Measurements from ENCODE around the gene PLEKHG3. TPM values are rescaled to one million over a fixed set of nuclear protein-coding genes. Genes with fewer than 3 reads are reported as not detected.

Gene PLEKHG3
- total RNA-seq, 2 donors from 2014 or later, result 61.4 to 65.5 TPM

DNA sequence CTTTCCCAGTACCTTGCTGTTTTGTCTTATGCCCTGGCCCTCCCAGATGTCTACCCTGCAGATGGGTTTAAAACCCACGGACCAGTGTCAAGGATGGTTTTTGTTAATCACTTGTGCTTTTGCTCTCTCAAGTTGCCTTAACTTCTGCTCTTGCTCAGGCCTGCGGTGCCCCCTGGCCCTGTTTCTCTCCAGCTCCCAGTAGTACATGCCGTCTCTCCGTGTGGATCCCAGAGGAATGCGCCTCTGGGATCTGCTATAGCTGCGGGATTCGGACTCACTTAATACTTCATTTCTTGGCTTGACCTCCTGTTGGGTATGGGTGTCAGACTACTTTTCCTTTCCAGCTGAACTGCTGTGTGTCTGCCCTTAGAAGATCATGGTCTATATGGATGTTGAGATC lies 14.5 kb downstream of the PLEKHG3 start:
- H3K9me3 ChIP-seq (ENCODE audit: control insufficient read depth, low read length, poor library complexity, severe bottlenecking), result no peaks in the 10 kb centered on the region
- no peaks in the 10 kb centered on the region for H3K36me3 Mint-ChIP-seq (ENCODE audit: low read depth)
- H3K27me3 Mint-ChIP-seq, result no peaks in the 10 kb centered on the region
- ATAC-seq (no peak), DNase-seq (no peak)
- peak overlapping the region; percentile 88 for H3K27ac Mint-ChIP-seq
- peak overlapping the region; percentile 34 for H3K4me3 Mint-ChIP-seq
- peaks cover 78% of the 10 kb centered on the region for H3K4me1 Mint-ChIP-seq

DNA sequence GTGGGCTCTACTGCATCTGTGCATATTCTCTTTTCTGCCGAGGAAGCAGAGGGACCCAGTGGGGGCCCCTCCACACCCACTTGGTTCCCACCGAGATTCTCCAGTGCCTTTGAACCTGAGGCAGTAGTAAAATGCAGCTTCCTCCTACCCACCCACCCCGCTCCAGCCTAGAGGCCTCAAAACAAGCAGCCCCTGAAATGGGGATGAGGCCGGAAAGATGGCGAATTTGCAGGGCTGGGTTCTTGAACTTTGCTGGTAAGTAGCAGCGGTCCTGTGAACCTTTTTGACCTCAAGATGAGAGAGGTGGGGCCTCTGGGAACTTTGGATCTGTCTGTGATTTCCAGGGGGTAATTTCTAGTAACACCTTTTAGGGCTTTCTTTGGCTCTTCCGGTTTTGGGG lies 15.4 kb downstream of the PLEKHG3 start:
- H3K27ac Mint-ChIP-seq, result peak overlapping the region; percentile 96
- H3K36me3 Mint-ChIP-seq (ENCODE audit: low read depth), result no peaks in the 10 kb centered on the region
- peak overlapping the region; percentile 2 for H3K4me3 Mint-ChIP-seq
- ATAC-seq (no peak), DNase-seq (no peak)
- H3K4me1 Mint-ChIP-seq, result peaks cover 80% of the 10 kb centered on the region
- no peaks in the 10 kb centered on the region for H3K9me3 ChIP-seq (ENCODE audit: control insufficient read depth, low read length, poor library complexity, severe bottlenecking)
- no peaks in the 10 kb centered on the region for H3K27me3 Mint-ChIP-seq

DNA sequence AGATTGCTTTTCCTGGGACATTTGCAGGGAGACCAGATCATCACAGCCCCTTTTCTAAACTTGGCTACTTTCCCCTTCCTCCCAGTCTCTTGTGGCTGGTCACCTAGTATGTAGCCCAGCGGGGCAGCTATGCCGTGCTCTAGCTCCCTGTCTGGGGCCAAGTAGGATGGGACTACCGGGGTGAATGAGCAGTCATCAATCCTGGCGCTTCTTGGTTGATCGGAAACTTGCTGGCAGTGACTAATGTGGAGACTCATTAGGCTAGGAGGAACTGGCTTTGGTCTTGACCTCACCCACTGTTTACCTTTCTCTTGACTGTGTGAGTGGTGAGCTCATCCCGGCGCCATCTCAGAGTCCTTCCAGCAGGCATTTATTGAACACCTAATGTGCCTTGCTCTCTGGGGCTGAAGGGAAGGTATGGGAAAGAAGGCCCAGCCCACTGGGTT lies 15.9 kb downstream of the PLEKHG3 start:
- ATAC-seq (no peak), DNase-seq (no peak)
- H3K27ac Mint-ChIP-seq, result peak overlapping the region; percentile 96
- no peaks in the 10 kb centered on the region for H3K9me3 ChIP-seq (ENCODE audit: control insufficient read depth, low read length, poor library complexity, severe bottlenecking)
- peaks cover 78% of the 10 kb centered on the region for H3K4me1 Mint-ChIP-seq
- peak overlapping the region; percentile 28 for H3K4me3 Mint-ChIP-seq
- H3K36me3 Mint-ChIP-seq (ENCODE audit: low read depth), result no peaks in the 10 kb centered on the region
- no peaks in the 10 kb centered on the region for H3K27me3 Mint-ChIP-seq

DNA sequence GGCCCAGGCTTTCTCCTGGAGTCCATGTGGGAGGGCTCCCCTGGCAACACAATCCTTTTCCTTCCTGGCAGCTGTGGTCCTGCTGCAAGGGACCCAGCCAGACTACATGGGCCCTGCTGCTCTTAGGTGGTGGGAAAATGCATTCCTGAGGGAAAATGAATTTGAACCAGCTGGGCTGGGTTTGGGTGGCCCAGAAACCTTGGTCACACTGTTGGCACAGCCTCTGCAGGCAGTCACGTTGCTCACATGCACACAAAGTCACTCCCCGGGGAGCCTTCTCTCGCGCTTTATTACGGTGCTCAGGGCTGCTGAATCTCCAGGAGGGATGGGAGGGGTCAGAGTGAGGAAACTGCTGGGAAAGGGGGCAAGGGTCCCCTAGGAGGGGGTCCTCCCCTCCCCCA lies 17.2 kb downstream of the PLEKHG3 start:
- Mint-ChIP-seq H3K27me3 (no peaks in the 10 kb centered on the region), H3K4me3 (peak overlapping the region; percentile 68), H3K4me1 (peaks cover 79% of the 10 kb centered on the region), H3K36me3 (ENCODE audit: low read depth) (no peaks in the 10 kb centered on the region), H3K27ac (peak overlapping the region; percentile 96)
- DNase-seq (no peak), ATAC-seq (no peak)
- no peaks in the 10 kb centered on the region for H3K9me3 ChIP-seq (ENCODE audit: control insufficient read depth, low read length, poor library complexity, severe bottlenecking)

DNA sequence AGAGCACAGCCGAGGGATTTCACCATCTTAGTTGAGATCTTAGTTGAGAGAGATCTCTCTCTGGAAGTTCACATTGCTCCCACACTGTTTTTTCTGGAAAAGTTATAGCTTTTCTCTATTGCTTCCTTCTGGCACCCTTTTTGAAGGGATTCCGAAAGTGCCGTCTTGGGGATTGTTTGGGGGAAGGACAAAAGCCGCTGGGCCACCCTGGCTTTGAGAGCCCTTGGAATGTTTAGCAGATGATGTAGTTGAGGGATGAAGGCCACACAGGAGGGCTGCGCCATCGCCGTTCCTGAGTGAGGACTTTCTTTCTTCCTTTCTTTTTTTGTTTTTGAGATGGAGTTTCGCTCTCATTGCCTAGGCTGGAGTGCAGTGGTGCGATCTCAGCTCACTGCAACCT lies 17.7 kb downstream of the PLEKHG3 start:
- Mint-ChIP-seq H3K4me3 (peak overlapping the region; percentile 68), H3K4me1 (peaks cover 79% of the 10 kb centered on the region), H3K27me3 (no peaks in the 10 kb centered on the region), H3K27ac (peak overlapping the region; percentile 96), H3K36me3 (ENCODE audit: low read depth) (no peaks in the 10 kb centered on the region)
- no peaks in the 10 kb centered on the region for H3K9me3 ChIP-seq (ENCODE audit: control insufficient read depth, low read length, poor library complexity, severe bottlenecking)
- no peak for DNase-seq
- no peak for ATAC-seq

DNA sequence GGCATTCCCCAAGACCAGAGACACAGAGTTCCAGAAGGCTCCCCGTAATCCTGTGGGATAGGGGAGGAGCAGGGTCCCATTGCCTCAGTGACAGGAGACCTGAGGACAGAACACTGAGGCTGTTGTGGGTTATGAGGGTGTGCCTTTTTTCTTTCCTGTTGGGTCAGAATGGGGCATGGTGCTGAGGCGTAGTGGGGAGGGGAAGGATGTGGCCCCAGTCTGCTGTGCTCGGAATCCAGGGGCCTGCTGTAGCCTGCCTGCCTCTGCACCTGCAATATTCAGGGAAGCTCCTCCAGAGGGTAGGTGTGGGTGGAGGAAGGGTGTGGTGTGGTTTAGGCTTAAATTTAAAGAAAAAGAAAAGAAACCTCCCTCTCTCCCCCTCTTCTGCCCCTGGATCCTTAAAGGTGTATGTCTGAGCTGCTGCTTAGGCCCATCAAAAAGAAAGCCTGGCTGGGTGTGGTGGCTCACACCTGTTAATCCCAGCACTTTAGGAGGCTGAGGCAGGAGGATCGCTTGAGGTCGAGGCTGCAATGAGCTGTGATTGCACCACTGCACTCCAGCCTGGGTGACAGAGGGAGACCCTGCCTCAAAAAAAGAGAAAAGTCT lies 18.7 kb downstream of the PLEKHG3 start:
- peak; percentile 75 for ATAC-seq
- DNase-seq, result no peak
- Mint-ChIP-seq H3K27me3 (no peaks in the 10 kb centered on the region), H3K4me3 (peak overlapping the region; percentile 68), H3K4me1 (peaks cover 75% of the 10 kb centered on the region), H3K27ac (peak overlapping the region; percentile 96), H3K36me3 (ENCODE audit: low read depth) (no peaks in the 10 kb centered on the region)
- no peaks in the 10 kb centered on the region for H3K9me3 ChIP-seq (ENCODE audit: control insufficient read depth, low read length, poor library complexity, severe bottlenecking)

DNA sequence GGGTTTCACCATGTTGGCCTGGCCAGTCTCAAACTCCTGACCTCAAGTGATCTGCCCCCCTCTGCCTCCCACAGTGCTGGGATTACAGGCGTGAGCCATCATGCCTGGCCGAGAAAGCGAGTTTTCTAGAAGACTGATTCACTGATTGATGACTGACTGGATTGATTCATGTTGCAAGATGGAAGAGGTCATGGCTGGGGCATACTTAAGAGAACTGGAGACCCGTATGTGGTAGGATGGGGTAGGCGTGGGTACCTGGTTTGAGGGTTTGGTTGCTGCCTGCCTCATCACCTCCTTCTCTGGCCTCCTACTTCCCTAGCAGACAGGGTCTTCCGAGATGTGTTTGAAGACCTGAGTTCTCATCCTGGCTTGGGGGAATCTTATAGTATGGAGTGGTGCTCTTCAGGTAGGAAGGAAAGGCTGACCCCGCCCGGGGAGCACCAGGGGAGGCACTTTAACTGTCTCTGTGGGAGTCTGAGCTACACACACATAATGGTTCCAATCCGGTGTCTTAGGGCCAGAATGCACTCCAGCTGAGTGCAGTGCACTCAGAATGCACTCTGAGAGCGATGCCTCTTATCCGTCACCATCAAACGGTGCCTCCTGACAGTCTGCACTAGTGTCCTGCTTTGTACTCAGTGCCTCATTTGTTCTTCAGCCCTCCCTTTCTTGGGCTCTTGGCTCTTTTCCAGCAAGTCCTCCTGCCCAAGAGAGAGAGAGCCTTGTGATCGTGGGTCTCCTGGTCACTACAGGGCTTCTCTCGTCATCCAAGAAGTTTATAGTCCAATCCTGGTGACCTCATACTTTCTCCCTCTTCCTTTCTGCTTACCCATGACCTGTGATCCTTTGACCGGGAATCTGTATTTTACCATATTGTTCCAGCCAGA lies 19.7 kb downstream of the PLEKHG3 start:
- H3K4me1 Mint-ChIP-seq, result peaks cover 72% of the 10 kb centered on the region
- DNase-seq (no peak), ATAC-seq (peak; percentile 57)
- peak overlapping the region; percentile 84 for H3K4me3 Mint-ChIP-seq
- H3K36me3 Mint-ChIP-seq (ENCODE audit: low read depth), result no peaks in the 10 kb centered on the region
- H3K27me3 Mint-ChIP-seq, result no peaks in the 10 kb centered on the region
- H3K27ac Mint-ChIP-seq, result peak overlapping the region; percentile 96
- no peaks in the 10 kb centered on the region for H3K9me3 ChIP-seq (ENCODE audit: control insufficient read depth, low read length, poor library complexity, severe bottlenecking)

DNA sequence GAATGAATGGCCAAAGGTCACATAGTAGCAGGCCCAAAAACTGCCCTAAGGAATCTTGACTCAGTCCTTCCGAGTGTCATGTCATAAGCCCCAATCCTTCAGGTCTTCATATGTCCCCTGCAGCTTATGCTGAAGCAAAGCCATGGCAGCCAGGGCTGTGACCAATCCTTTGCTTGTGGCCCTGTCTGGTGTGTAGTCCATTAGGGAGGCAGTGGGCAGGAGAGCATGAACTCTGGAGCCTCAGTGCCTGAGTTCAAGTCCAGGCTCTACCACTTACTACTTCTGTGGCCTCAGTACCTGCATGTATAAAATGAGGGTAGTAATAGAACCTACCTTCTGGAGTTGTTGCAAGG lies 20.3 kb downstream of the PLEKHG3 start:
- ATAC-seq (no peak), DNase-seq (no peak)
- H3K4me1 Mint-ChIP-seq, result peaks cover 75% of the 10 kb centered on the region
- H3K4me3 Mint-ChIP-seq, result peak overlapping the region; percentile 84
- H3K27me3 Mint-ChIP-seq, result no peaks in the 10 kb centered on the region
- no peaks in the 10 kb centered on the region for H3K9me3 ChIP-seq (ENCODE audit: control insufficient read depth, low read length, poor library complexity, severe bottlenecking)
- peaks cover 3% of the 10 kb centered on the region for H3K36me3 Mint-ChIP-seq (ENCODE audit: low read depth)
- peak overlapping the region; percentile 96 for H3K27ac Mint-ChIP-seq

DNA sequence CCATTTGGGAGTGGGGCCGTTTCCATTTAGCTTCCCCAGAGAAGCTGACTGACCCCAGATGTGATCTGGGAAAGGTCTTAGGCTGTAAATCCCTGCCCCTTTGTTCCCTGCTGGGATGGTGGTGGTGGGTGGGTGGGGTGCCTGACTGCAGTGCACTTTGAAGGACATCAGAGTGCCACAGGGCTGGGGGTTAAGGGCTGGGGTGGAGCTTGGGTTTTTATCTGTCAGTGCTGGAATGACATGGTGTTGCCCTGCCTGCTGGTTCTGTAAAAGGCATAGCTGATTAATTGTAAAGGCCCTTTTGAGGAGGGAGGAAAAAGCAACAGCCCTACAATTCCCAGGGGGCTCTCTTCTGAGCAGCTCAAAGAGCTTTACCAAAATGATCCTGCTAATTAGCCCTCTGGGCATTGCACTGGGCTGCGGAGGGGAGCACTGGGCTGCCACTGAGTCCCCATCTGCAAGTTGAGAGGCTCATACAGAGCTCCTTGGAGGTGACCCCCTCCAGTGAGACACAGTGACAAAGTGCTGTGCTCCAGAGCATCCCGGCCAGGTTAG lies 21.1 kb downstream of the PLEKHG3 start:
- H3K9me3 ChIP-seq (ENCODE audit: control insufficient read depth, low read length, poor library complexity, severe bottlenecking), result no peaks in the 10 kb centered on the region
- H3K4me3 Mint-ChIP-seq, result peak overlapping the region; percentile 84
- peaks cover 3% of the 10 kb centered on the region for H3K36me3 Mint-ChIP-seq (ENCODE audit: low read depth)
- peak overlapping the region; percentile 96 for H3K27ac Mint-ChIP-seq
- H3K4me1 Mint-ChIP-seq, result peaks cover 76% of the 10 kb centered on the region
- ATAC-seq (no peak), DNase-seq (no peak)
- H3K27me3 Mint-ChIP-seq, result no peaks in the 10 kb centered on the region

DNA sequence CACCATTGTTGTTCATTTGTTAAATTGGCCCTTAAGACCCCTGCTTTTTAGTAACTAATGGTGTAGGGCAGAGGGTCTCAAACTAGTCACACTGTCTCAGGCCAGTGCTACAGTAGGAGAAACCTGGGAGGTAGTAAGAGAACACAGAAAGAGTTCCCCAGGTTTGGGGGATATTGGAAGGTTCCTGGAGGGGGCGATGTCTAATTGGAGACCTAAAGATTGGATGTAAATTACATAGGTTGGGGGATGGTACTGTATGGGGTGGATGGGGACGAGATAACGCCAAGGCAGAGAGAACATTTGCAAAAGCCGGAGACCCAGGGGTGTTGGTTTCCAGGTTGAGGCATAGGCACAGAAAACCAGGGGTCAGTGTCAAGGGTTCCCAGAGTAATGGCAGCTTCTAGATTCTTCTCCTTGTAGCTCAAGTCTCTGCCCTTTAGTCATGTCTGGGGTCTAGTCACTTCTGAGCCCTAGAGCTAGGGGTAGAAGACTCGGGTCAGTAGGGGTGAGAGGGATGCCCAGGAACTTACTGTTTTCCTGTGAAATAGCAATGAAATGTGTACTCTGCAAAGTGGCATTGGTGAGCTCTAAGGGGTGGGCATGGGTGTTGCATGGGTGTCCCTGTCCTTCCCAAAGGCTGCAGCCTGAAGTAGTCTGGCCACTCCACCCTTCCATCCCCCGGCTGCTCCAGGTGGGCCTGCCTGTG lies 21.8 kb downstream of the PLEKHG3 start:
- Mint-ChIP-seq H3K4me1 (peaks cover 74% of the 10 kb centered on the region), H3K27ac (peak overlapping the region; percentile 96), H3K27me3 (no peaks in the 10 kb centered on the region), H3K4me3 (peak overlapping the region; percentile 74), H3K36me3 (ENCODE audit: low read depth) (peaks cover 3% of the 10 kb centered on the region)
- ATAC-seq (no peak), DNase-seq (no peak)
- H3K9me3 ChIP-seq (ENCODE audit: control insufficient read depth, low read length, poor library complexity, severe bottlenecking), result no peaks in the 10 kb centered on the region

DNA sequence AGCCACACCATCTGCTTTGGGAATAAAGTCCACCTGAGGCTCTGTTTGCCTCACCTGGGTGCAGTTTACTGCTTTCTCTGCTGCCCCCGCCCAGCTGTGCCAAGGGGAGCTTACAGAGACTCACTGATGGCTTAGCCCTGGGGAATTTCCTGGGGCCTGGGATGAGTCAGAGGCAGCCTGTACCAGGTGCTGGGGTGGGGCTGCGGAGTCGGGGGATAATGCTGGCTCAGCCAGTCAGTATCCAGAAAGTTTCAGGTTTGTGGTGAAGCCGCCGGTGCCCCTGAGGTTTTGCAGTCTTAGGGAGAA lies 22.3 kb downstream of the PLEKHG3 start:
- Mint-ChIP-seq H3K4me3 (peak overlapping the region; percentile 74), H3K27me3 (no peaks in the 10 kb centered on the region)
- ATAC-seq, result peak; percentile 75

DNA sequence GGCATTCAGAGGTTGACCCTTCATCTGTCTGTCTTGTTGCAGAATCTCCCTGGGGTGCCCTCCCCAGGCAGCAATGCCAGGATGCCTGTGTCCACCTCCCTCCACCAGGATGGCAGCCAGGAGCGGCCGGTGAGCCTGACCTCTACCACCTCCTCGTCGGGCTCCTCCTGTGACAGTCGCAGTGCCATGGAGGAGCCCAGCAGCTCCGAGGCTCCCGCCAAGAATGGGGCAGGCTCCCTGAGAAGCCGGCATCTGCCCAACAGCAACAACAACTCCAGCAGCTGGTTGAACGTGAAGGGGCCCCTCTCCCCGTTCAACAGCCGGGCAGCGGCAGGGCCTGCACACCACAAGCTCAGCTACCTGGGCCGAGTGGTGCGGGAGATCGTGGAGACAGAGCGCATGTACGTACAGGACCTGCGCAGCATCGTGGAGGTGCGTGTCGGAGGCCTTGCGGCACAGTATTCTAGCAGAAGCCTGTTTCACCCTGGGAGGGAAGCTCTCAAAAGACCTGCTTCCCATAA lies 23.4 kb downstream of the PLEKHG3 start:
- H3K9me3 ChIP-seq (ENCODE audit: control insufficient read depth, low read length, poor library complexity, severe bottlenecking), result no peaks in the 10 kb centered on the region
- Mint-ChIP-seq H3K36me3 (ENCODE audit: low read depth) (peaks cover 3% of the 10 kb centered on the region), H3K4me3 (peak overlapping the region; percentile 55), H3K27me3 (no peaks in the 10 kb centered on the region), H3K27ac (peak overlapping the region; percentile 96), H3K4me1 (peaks cover 65% of the 10 kb centered on the region)
- DNase-seq (no peak), ATAC-seq (no peak)

More for the DNA sequence above, 22.3 kb downstream of the PLEKHG3 start:
- peak overlapping the region; percentile 96 for H3K27ac Mint-ChIP-seq
- peak in 2 of 3 donors; percentile 50 to 69 for DNase-seq
- peaks cover 3% of the 10 kb centered on the region for H3K36me3 Mint-ChIP-seq (ENCODE audit: low read depth)
- peaks cover 71% of the 10 kb centered on the region for H3K4me1 Mint-ChIP-seq
- H3K9me3 ChIP-seq (ENCODE audit: control insufficient read depth, low read length, poor library complexity, severe bottlenecking), result no peaks in the 10 kb centered on the region

DNA sequence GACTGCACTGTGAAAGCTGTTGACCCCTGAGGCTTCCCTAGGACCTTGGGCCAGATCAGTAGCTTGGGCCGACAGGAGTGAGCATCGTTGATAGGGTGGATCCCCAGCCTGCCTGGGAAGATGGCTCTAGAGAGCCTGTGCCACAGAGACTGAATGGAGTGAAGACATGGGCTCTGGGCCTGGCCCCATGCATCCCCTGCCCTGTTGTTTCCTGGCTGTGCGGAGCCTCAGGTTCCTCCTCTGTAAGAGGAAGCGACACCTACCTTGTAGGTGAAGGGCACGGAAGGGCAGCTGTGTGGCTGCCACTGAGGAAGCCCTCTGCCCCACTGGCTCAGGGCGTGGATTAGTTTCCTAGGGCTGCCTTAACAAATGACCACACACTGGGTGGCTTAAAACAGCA lies 23.9 kb downstream of the PLEKHG3 start:
- H3K27me3 Mint-ChIP-seq, result no peaks in the 10 kb centered on the region
- DNase-seq, result no peak
- no peaks in the 10 kb centered on the region for H3K9me3 ChIP-seq (ENCODE audit: control insufficient read depth, low read length, poor library complexity, severe bottlenecking)
- peak overlapping the region; percentile 96 for H3K27ac Mint-ChIP-seq
- H3K4me1 Mint-ChIP-seq, result peaks cover 63% of the 10 kb centered on the region
- no peak for ATAC-seq
- peak overlapping the region; percentile 55 for H3K4me3 Mint-ChIP-seq
- H3K36me3 Mint-ChIP-seq (ENCODE audit: low read depth), result peaks cover 4% of the 10 kb centered on the region
